ENCODE data around the gene ITK. TPM values are rescaled to one million over a fixed set of nuclear protein-coding genes. Genes with fewer than 3 reads are reported as not detected.

ITK gene
- total RNA-seq, 1 experiment from 2014 or later = 0.10 TPM

DNA sequence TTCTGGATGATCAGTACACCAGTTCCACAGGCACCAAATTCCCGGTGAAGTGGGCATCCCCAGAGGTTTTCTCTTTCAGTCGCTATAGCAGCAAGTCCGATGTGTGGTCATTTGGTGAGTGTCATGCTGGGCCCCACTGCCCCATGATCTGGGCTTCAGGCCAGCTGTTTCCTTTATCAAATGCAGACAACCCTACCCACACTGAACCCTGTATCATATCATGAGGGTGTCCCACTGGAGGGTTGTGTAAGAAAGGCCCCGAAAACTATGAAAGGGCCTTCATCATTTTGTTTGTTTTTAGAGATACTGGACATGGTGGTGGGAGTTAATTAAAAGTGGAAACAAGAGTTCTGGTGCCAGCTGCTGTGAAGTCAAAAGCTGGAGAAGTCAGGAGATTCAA lies 65.2 kb downstream of the ITK start:
- no peak for DNase-seq (ENCODE audit: low read depth)

DNA sequence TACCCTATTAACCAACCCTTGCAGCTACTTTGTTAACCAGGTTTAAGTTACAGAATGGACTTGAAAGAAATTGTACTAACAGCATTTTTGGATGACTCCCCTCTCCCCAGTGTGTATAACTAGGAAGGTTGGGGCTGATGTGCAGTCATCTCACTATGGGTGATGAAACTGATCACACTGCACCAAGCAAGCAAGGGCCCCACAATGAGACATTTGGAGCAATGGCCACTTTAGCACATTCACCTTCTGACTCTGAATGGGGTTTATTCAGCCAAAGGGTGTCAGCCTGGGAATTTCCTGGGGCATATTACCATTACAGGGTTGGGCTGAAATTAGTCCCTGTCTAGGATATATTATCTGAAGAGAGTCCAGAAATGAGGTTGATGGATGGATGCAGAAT lies 66.6 kb downstream of the ITK start:
- no peak for DNase-seq (ENCODE audit: low read depth)

DNA sequence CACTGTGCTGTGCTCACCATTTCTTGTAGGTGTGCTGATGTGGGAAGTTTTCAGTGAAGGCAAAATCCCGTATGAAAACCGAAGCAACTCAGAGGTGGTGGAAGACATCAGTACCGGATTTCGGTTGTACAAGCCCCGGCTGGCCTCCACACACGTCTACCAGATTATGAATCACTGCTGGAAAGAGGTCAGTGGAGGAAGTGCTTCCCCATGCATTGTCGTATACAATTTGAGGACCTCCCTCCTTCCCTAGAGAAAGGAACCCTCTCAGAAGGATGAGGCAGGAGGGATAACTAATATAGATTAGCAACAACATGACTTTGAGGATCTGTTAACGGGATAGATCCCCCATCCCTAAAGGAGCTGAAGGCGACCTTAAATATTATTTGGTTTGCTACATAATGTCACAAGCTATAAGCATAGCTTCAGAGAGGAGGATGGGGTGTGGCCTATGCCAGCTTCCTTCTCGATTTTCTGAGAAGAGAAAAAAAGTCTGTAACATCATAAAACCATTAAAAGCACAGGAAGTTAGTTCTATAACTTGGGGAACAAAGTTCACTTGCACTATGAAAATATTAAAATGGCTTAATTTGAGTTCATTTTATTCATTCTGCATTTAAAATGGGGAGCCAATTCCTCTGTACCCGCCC lies 68.3 kb downstream of the ITK start:
- no peak for DNase-seq (ENCODE audit: low read depth)

DNA sequence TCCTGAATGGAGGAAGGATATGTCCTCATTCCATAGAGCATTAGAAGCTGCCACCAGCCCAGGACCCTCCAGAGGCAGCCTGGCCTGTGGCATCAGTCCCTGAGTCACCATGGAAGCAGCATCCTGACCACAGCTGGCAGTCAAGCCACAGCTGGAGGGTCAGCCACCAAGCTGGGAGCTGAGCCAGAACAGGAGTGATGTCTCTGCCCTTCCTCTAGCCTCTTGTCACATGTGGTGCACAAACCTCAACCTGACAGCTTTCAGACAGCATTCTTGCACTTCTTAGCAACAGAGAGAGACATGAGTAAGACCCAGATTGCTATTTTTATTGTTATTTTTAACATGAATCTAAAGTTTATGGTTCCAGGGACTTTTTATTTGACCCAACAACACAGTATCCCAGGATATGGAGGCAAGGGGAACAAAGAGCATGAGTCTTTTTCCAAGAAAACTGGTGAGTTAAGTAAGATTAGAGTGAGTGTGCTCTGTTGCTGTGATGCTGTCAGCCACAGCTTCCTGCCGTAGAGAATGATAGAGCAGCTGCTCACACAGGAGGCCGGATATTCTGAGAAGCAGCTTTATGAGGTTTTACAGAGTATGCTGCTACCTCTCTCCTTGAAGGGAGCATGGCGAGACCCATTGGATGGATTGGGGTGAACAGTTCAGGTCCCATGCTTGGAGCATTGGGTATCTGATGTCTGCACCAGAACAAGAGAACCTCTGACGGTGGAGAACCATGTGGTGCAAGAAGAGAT lies 72.2 kb downstream of the ITK start:
- DNase-seq (ENCODE audit: low read depth) = peak; percentile 13

GRCh38 chr5:157253547-157253946 lies 72.9 kb downstream of the ITK start:
- DNase-seq (ENCODE audit: low read depth) = peak; percentile 25

GRCh38 chr5:157258450-157258849 lies 77.8 kb downstream of the ITK start:
- no peak for DNase-seq (ENCODE audit: low read depth)

DNA sequence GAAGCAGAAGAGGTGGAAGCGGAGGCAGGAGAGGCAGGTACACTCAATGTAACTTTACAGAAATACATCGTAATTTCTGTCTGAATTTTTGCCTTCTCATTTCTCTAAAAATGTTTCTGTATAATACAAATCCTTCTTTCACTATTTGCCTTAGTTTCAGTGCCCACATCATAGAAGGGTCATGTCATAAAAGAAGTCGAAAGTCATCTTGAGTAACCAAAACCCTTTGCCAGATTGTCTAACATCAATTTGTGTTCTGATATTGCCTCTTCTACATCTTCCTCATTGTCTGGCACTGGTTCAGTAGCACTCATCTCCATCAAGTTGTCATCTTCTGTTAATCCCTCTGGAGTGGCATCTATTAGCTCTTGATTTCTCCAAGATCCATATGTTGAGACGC lies 79.1 kb downstream of the ITK start:
- no peak for DNase-seq (ENCODE audit: low read depth)

- DNase-seq (ENCODE audit: low read depth) = no peak
Observed at GRCh38 chr5:157263496-157264090, 83.0 kb downstream of the ITK start.

DNA sequence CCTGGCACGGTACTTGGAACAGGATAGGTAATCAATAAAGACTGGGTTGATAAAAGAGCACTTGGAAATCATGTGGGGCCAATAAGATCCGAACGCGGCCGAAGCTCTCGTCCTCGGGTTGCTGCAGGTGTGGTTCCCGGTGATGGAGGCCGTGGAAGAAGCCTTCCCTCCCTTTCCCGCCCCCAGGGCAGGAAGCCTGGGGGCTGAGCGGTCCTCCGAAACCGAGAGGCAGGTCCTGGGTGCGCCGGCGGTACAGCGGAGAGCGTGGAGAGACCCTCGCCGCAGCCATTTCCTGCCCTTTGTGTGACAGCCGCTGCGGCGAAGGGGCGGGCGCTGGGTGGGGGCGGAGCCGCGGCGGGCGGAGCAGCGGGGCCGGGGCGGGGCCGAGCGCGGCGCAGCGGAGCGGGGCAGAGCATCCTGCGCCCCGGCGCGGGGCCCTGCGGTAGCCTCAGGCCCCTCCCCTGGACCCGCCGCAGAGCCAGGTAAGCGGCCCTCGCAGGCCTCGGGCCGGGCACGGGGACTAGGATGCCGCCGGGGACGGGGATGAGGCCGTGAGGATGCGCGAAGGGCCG lies 85.2 kb downstream of the ITK start, which contains the start of gene CYFIP2:
Gene CYFIP2, plus strand, starts transcription at position 410 of the 572 bp plus-strand sequence. CDS start 19,239 bp downstream, outside the sequence.
- DNase-seq (ENCODE audit: low read depth) = peak; percentile 11

- DNase-seq (ENCODE audit: low read depth) = no peak
Observed at GRCh38 chr5:157266286-157267007, 85.8 kb downstream of the ITK start.

DNA sequence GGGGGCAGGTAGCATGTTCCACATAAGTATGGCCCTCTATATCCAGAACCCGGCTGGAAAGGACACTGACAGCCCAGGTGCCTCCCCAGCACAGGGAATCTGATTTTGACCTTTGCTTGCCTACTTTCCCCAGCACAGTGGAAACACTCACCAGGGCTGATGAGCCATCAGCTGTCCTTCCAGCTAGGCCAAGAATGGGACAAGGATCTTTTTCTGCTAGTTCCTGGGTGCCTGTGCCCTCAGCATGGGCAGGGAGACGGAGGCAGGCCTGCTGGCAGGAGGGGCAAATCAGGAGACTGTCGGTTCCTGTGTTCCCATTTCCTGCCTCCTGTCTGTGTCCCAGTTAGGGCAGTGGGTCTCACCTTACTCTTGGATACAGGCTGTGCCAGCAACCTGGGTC lies 86.4 kb downstream of the ITK start:
- DNase-seq (ENCODE audit: low read depth) = no peak

- no peak for DNase-seq (ENCODE audit: low read depth)
Observed at GRCh38 chr5:157267761-157268480, 87.3 kb downstream of the ITK start.

GRCh38 chr5:157269165-157269671 lies 88.6 kb downstream of the ITK start:
- no peak for DNase-seq (ENCODE audit: low read depth)

DNA sequence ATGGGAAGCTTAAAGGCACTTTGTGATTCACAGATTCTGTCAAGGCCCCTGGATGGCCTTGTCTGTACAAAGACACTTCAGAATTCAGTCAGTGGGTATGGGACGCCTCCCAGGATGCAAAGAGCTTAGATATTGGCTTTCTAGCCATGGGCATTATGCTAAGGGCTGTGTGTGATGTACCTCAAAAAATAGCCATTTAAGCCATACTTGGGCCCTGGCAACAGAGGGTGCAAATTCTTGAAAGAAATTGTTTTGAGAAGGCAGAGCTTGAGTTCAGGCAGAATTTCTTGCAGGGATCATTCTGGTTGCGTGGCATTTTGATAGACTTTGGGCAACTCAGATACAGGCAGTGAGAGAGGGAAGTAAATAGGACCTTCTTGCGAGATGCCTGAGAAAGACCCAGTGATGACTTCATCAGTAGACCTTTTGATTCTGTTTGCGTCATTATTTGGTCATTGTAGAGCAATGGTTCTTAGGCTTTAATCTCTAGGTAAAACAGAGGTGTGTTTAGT lies 89.2 kb downstream of the ITK start:
- no peak for DNase-seq (ENCODE audit: low read depth)

DNA sequence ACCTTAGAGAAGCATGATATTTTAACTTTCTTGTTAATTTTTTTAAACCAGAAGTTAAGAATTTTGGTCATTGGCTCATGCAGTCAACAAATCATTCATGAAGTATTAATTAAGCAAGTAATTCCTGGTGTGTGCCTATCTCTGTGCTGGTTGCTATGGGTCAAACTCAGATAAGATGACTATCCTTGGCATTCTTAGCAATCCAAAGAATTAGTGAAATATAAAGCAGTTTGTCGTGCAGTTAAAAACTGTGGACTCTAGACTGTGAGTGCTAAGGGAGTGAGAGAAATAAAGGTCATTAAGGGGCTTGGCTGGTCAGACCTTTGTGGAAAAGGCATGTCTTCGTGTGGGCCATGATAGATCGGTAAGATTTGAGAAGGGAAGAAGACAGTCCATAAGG lies 90.1 kb downstream of the ITK start:
- no peak for DNase-seq (ENCODE audit: low read depth)

DNA sequence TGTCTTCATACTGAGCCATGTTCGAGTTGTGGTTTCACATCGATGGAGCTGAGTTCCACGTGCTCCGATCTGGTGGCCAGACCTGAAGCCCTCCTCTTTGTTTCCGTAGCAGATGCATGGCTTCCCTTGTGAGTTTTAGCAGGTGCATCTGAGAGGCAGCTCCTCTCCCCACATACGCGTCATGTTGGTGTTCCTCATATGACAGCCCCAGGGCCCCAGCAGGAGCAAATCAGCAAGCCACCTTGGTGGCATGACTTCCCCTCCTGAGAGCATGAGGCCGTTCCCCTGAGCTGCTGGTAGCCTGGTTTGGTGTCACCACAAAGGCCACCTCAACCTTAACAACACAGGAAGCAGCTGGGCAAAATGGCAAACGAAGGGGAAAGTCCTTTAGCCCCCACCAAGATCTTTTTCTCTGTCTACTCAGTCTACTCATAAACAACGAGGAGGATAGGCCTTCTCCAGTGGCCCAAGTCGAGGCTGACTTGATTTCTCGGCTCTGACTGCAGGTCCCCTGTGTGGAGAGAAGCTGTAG lies 91.2 kb downstream of the ITK start:
- DNase-seq (ENCODE audit: low read depth) = no peak

- no peak for DNase-seq (ENCODE audit: low read depth)
Observed at GRCh38 chr5:157273131-157273556, 92.5 kb downstream of the ITK start.

DNA sequence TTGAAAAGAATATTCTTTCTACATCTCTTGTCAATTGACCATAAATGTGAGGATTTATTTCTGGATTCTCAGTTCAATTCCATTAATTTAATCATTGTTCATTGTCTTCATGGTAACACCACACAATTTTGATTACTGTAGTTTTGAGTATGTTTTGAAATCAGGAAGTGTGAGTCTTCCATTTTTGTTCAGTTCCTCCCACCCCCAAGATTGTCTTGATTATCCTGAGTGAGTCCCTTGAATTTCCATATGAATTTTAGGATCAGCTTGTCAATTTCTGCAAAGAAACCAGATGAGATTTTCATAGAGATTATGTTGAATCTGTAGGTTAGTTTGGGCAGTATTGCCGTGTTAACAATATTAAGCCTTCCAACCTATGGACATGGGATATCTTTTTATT lies 94.8 kb downstream of the ITK start:
- no peak for DNase-seq (ENCODE audit: low read depth)

- DNase-seq (ENCODE audit: low read depth) = no peak
Observed at GRCh38 chr5:157278319-157279037, 97.8 kb downstream of the ITK start.
